Measurements from ENCODE around the gene PLBD2.

PLBD2 gene

DNA sequence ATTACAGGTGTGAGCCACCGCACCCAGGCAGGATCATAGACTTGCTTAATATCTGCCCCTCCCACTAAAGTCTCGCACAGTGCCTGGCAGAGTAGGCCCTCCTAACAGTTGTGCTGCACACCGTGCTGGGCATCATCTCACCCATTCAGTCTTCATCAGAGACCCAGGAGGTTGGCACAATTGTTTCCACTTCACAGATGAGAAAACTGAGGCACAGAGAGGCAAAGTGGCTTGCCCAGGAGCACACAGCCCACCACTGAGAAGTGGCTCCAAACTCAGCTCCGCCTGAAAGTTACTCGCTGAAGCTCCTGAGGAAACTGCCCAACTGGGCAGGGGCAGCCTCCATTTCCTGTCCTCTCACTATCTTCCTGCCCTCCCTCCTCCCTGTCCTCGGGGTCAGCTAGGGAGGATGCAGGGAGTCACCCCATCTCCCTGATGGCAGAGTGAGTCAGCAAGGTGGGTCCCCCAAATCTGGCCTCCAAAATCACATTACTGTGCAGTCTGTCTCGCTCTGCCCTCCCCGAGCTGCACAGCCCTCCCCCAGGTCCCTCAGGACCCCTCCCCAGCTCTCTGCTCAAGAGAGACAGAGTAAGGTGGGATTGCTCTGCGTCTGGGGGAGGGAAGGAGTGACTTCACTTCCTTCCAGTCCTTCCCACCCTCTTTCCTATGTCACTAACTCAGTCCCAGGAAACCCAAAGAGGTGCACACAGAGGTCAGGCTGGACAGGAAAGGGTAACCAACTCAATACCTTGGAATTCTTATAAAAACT is 29.2 kb upstream of the PLBD2 start:
- no peak for TF ChIP-seq TAF1 (IDR thresholded peaks at IDR 0.05; ENCODE audit: borderline replicate concordance, insufficient read depth, low read length)
- no peak for TF ChIP-seq SIN3A (IDR thresholded peaks at IDR 0.05; ENCODE audit: borderline replicate concordance, insufficient read depth, low read length)
- TF ChIP-seq FOXP2 (optimal IDR thresholded peaks at IDR 0.05; ENCODE audit: borderline replicate concordance, extremely low read depth, extremely low read length, insufficient read depth), result no peak
- TF ChIP-seq, protein P1, sequence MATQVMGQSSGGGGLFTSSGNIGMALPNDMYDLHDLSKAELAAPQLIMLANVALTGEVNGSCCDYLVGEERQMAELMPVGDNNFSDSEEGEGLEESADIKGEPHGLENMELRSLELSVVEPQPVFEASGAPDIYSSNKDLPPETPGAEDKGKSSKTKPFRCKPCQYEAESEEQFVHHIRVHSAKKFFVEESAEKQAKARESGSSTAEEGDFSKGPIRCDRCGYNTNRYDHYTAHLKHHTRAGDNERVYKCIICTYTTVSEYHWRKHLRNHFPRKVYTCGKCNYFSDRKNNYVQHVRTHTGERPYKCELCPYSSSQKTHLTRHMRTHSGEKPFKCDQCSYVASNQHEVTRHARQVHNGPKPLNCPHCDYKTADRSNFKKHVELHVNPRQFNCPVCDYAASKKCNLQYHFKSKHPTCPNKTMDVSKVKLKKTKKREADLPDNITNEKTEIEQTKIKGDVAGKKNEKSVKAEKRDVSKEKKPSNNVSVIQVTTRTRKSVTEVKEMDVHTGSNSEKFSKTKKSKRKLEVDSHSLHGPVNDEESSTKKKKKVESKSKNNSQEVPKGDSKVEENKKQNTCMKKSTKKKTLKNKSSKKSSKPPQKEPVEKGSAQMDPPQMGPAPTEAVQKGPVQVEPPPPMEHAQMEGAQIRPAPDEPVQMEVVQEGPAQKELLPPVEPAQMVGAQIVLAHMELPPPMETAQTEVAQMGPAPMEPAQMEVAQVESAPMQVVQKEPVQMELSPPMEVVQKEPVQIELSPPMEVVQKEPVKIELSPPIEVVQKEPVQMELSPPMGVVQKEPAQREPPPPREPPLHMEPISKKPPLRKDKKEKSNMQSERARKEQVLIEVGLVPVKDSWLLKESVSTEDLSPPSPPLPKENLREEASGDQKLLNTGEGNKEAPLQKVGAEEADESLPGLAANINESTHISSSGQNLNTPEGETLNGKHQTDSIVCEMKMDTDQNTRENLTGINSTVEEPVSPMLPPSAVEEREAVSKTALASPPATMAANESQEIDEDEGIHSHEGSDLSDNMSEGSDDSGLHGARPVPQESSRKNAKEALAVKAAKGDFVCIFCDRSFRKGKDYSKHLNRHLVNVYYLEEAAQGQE (IDR thresholded peaks at IDR 0.05; ENCODE audit: insufficient read depth in 1 of 2, low read depth in 2 of 2, low read length in 2 of 2), result no peak
- no peak for TF ChIP-seq POLR2AphosphoS5 (IDR thresholded peaks at IDR 0.05; ENCODE audit: low read depth, low read length)

DNA sequence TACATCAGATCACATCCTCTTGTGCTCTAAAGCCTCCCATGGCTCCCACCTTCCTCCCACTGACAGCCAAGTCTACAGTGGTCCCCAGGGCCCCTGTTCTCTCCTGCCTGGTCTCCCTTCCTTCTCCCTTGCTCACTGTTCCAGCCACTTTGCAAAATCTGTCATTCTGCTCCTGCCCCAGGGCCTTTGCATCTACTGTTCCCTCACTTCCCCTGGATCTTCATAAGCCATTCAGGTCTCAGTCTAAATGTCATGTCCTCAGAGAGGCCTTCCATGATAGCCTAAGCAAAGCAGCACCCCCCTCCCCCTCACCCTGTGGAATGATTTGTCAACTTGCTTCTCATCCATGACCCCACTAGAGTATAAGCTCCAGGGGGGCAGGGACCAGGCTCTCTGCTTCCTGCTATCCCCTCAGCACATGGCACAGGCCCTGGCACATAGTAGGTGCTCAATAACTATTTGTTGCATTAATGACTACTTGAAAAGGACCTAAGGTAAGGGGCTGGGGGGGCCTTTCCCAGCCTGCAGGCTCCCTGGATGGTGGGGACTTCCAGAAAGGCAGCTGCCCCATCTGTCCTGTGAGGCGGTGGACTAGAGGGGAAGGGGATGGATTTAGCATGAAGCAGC is 28.5 kb upstream of the PLBD2 start:
- no peak for TF ChIP-seq TAF1 (IDR thresholded peaks at IDR 0.05; ENCODE audit: borderline replicate concordance, insufficient read depth, low read length)
- no peak for TF ChIP-seq SIN3A (IDR thresholded peaks at IDR 0.05; ENCODE audit: borderline replicate concordance, insufficient read depth, low read length)
- TF ChIP-seq, protein P1 (IDR thresholded peaks at IDR 0.05; ENCODE audit: insufficient read depth in 1 of 2, low read depth in 2 of 2, low read length in 2 of 2), result no peak
- TF ChIP-seq FOXP2 (optimal IDR thresholded peaks at IDR 0.05; ENCODE audit: borderline replicate concordance, extremely low read depth, extremely low read length, insufficient read depth), result no peak
- TF ChIP-seq POLR2AphosphoS5 (IDR thresholded peaks at IDR 0.05; ENCODE audit: low read depth, low read length), result no peak

DNA sequence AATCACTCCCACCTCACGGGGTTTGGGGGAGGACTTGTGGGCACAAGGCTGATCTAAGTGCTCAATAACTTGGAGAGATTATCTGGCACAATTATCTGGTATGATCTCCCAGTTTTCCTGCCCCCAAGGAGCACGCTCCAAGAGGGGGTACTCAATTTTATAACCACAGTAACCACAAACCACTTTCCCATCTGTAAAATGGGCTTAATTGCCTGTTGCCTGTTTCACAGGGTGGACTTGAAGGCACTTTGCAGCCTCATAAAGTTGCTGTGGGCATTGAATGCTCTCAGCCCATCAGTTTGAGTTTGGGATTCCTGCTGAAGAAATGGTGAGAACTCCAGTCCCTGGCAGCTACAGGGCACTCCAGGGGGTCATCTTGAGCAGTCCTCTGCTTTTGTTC is 27.9 kb upstream of the PLBD2 start:
- TF ChIP-seq, protein P1 (IDR thresholded peaks at IDR 0.05; ENCODE audit: insufficient read depth in 1 of 2, low read depth in 2 of 2, low read length in 2 of 2), result no peak
- TF ChIP-seq SIN3A (IDR thresholded peaks at IDR 0.05; ENCODE audit: borderline replicate concordance, insufficient read depth, low read length), result no peak
- TF ChIP-seq TAF1 (IDR thresholded peaks at IDR 0.05; ENCODE audit: borderline replicate concordance, insufficient read depth, low read length), result no peak
- TF ChIP-seq FOXP2 (optimal IDR thresholded peaks at IDR 0.05; ENCODE audit: borderline replicate concordance, extremely low read depth, extremely low read length, insufficient read depth), result no peak
- TF ChIP-seq POLR2AphosphoS5 (IDR thresholded peaks at IDR 0.05; ENCODE audit: low read depth, low read length), result no peak

DNA sequence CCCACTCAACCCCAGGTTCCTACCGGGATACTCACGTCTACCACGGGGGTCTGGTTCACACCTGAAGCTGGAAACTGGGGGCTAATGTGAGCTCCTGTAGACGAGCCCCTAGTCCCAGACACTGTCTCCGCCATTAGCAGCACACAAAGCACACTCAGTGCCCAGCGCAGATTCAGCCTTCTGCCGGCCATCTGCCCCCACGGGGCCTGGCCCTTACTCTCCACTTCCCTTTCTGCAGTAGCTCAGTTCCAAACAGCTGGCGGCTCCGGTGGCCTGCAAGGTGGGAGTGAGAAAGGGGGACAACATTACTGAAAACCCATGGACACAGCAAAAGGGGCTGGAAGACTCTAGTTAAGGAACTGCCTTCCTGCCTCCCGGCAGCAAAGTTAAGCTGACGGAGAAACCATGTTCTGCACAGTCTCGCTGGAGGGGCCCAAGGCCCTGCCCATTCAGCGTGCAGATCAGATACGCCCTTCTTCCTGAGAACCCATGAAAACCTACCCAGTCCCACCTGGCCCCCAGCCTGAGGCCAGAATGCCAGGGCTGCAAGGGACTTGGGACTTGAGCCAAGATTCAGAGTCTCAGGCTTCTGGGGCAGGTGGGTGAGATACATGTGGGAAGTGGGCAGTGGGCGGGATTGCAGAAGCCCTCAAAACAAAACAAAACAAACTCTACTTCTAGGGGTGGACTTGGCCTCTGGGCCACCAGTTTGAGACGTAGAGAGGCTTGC is 25.5 kb upstream of the PLBD2 start:
- no peak for TF ChIP-seq FOXP2 (optimal IDR thresholded peaks at IDR 0.05; ENCODE audit: borderline replicate concordance, extremely low read depth, extremely low read length, insufficient read depth)
- TF ChIP-seq, protein P1 (IDR thresholded peaks at IDR 0.05; ENCODE audit: insufficient read depth in 1 of 2, low read depth in 2 of 2, low read length in 2 of 2), result no peak
- no peak for TF ChIP-seq POLR2AphosphoS5 (IDR thresholded peaks at IDR 0.05; ENCODE audit: low read depth, low read length)
- TF ChIP-seq TAF1 (IDR thresholded peaks at IDR 0.05; ENCODE audit: borderline replicate concordance, insufficient read depth, low read length), result no peak
- no peak for TF ChIP-seq SIN3A (IDR thresholded peaks at IDR 0.05; ENCODE audit: borderline replicate concordance, insufficient read depth, low read length)
